Loucy (cell line): Measurements from ENCODE around the gene CPXM2.

Experiments used
- H2AFZ ChIP-seq: fragments of 200-600 bp; sonication (generic); 2 replicates; pipeline ENCODE4 v1.6.0; 2016; ENCODE audit warnings: antibody characterized with exemption, mild to moderate bottlenecking, low read length, moderate library complexity
- H3F3A ChIP-seq: fragments of 200-600 bp; 2 replicates; pipeline ENCODE4 v1.6.0; 2016; ENCODE audit warnings: antibody characterized with exemption, low read depth, mild to moderate bottlenecking
- H3K27me3 ChIP-seq: fragments of 200-600 bp; sonication (generic); 2 replicates; pipeline ENCODE4 v1.6.1; 2014; ENCODE audit warnings: low read length, mild to moderate bottlenecking; ENCODE audit not compliant: insufficient read depth, poor library complexity, severe bottlenecking
- H3K36me3 ChIP-seq: fragments of 200-600 bp; sonication (generic); 2 replicates; pipeline ENCODE4 v1.6.1; 2016; ENCODE audit warnings: low read length; ENCODE audit not compliant: insufficient read depth
- H3K4me1 ChIP-seq: fragments of 200-600 bp; sonication (generic); 2 replicates; pipeline ENCODE4 v1.5.1; 2014; ENCODE audit warnings: low read length, mild to moderate bottlenecking; ENCODE audit not compliant: insufficient read depth, poor library complexity, severe bottlenecking
- H3K4me2 ChIP-seq: fragments of 200-600 bp; sonication (generic); 2 replicates; pipeline ENCODE4 v1.6.0; 2014; ENCODE audit warnings: antibody characterized with exemption, low read length, low read depth, mild to moderate bottlenecking; ENCODE audit not compliant: poor library complexity, severe bottlenecking
- H3K4me3 ChIP-seq: fragments of 200-600 bp; sonication (generic); 2 replicates; pipeline ENCODE4 v1.5.1; 2014; ENCODE audit warnings: low read length, mild to moderate bottlenecking, mixed read lengths; ENCODE audit not compliant: poor library complexity, severe bottlenecking
- H3K79me2 ChIP-seq: fragments of 200-600 bp; sonication (generic); 2 replicates; pipeline ENCODE4 v1.6.1; 2014; ENCODE audit warnings: low read length; ENCODE audit not compliant: insufficient read depth
- H3K9ac ChIP-seq: fragments of 200-600 bp; sonication (generic); 2 replicates; pipeline ENCODE4 v1.6.0; 2014; ENCODE audit warnings: mild to moderate bottlenecking, low read depth, low read length, moderate library complexity; ENCODE audit not compliant: poor library complexity, severe bottlenecking
- H3K9me2 ChIP-seq: fragments of 200-600 bp; sonication (generic); replicated peaks from 2 replicates; pipeline ENCODE4 v1.6.1; 2016; ENCODE audit warnings: low read depth, low read length, mixed read lengths
- H3K9me3 ChIP-seq: fragments of 200-600 bp; sonication (generic); 2 replicates; pipeline ENCODE4 v1.6.1; 2014; ENCODE audit warnings: mild to moderate bottlenecking, antibody characterized with exemption, low read length, low read depth; ENCODE audit not compliant: insufficient read depth
- H4K20me1 ChIP-seq: fragments of 200-600 bp; sonication (generic); 2 replicates; pipeline ENCODE4 v1.6.0; 2014; ENCODE audit warnings: antibody characterized with exemption, low read length, mild to moderate bottlenecking; ENCODE audit not compliant: insufficient read depth, poor library complexity, severe bottlenecking
- EZH2phosphoT487 ChIP-seq: fragments of 200-600 bp; IDR thresholded peaks from 2 replicates; pipeline ENCODE4 v1.6.1; 2018; ENCODE audit warnings: antibody characterized with exemption, mild to moderate bottlenecking, moderate library complexity, borderline replicate concordance
- TF ChIP-seq, protein P1 (sequence below): fragments of 200-600 bp; sonication (generic); conservative IDR thresholded peaks from 2 replicates; pipeline ENCODE4 v1.5.1; 2014; ENCODE audit warnings: mild to moderate bottlenecking, antibody characterized with exemption, low read length

Gene CPXM2

DNA sequence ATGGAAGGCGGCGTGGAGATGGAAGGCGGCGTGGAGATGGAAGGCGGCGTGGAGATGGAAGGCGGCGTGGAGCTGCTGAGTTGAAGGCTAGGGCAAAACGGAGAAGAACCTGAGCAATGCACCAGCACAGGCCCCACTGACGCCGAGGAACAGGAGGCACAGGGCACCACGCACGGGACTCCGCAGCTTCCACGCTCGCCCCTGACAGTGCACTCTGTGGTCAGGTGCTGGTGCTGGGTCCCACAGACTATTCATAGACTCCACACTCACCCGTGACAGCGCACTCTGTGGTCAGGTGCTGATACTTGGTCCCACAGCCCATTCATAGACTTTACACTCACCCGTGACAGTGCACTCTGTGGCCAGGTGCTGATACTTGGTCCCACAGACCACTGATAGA, 34.0 kb downstream of the CPXM2 start:
- H3F3A ChIP-seq = no peaks in the 10 kb centered on the region
- H3K9ac ChIP-seq = no peak overlapping the region
- H3K4me2 ChIP-seq = no peak overlapping the region
- H4K20me1 ChIP-seq = no peaks in the 10 kb centered on the region
- no peaks in the 10 kb centered on the region for H3K36me3 ChIP-seq
- H3K9me3 ChIP-seq = no peaks in the 10 kb centered on the region; the same call in 1 of the 2 replicates
- H3K4me3 ChIP-seq = no peak overlapping the region
- H3K27me3 ChIP-seq = no peaks in the 10 kb centered on the region
- no peaks in the 10 kb centered on the region for H3K9me2 ChIP-seq
- no peaks in the 10 kb centered on the region for H3K79me2 ChIP-seq
- no peaks in the 10 kb centered on the region for H3K4me1 ChIP-seq
- TF ChIP-seq, protein P1, sequence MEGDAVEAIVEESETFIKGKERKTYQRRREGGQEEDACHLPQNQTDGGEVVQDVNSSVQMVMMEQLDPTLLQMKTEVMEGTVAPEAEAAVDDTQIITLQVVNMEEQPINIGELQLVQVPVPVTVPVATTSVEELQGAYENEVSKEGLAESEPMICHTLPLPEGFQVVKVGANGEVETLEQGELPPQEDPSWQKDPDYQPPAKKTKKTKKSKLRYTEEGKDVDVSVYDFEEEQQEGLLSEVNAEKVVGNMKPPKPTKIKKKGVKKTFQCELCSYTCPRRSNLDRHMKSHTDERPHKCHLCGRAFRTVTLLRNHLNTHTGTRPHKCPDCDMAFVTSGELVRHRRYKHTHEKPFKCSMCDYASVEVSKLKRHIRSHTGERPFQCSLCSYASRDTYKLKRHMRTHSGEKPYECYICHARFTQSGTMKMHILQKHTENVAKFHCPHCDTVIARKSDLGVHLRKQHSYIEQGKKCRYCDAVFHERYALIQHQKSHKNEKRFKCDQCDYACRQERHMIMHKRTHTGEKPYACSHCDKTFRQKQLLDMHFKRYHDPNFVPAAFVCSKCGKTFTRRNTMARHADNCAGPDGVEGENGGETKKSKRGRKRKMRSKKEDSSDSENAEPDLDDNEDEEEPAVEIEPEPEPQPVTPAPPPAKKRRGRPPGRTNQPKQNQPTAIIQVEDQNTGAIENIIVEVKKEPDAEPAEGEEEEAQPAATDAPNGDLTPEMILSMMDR = no peak
- TF ChIP-seq EZH2phosphoT487 = no peak
- no peak overlapping the region for H2AFZ ChIP-seq

DNA sequence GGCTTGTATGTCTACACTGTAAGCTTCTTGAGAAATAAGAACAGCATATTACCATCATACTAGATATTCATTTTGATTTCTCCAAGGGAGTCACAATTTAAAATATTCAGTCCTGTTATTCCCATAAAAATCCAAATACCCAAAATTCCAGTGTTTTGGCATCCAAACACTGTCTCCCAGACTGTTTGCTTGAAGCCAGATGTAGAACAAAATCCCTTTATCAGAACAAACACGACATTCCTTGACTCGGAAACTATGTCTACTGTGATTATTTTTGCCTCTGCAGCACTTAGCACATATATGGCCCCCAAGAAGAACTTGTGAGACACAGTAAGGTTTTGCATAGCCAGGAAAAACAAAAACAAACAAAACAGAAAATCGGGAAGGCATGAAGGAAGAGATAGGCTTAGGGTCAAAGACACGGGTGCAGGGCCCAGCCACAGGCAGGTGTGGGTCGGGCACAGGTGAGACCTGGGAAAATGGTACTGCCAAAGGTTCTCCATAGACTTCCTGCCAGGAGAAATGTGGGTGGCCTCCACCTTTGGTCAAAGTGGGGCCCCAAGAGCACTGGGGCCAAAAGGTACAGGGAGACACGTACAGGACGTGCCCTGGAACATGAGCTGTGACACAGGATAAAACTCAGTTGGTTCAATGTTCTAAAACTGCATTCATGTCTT, 36.5 kb downstream of the CPXM2 start:
- Histone ChIP-seq H3K4me3 (no peak overlapping the region), H3K4me1 (no peaks in the 10 kb centered on the region), H3K9me3 (no peaks in the 10 kb centered on the region; the same call in 1 of the 2 replicates), H3K4me2 (no peak overlapping the region), H3K27me3 (no peaks in the 10 kb centered on the region), H3F3A (no peaks in the 10 kb centered on the region), H3K36me3 (no peaks in the 10 kb centered on the region), H3K9ac (no peak overlapping the region), H4K20me1 (no peaks in the 10 kb centered on the region), H3K9me2 (no peaks in the 10 kb centered on the region), H3K79me2 (no peaks in the 10 kb centered on the region), H2AFZ (no peak overlapping the region)
- TF ChIP-seq EZH2phosphoT487 = no peak
- TF ChIP-seq, protein P1 = no peak

DNA sequence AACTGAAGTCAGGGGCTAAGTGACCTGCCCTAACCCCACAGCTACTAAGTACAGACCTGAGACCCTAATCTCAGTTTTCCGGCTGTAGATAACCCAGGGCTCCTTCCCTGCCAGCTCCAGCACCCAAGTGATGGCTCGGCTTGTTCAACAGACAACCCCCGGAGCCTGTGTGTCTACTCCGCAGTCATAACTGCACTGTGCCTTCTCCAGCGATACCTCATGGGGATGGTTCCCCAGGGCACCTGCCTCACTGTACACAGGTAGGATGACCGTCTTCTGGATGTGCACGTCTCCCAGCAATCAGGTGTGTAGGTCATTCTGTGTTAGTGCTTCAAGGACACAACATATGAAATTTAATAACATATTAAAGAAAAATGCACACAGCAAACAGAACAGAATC, 37.1 kb downstream of the CPXM2 start:
- Histone ChIP-seq H3K79me2 (no peaks in the 10 kb centered on the region), H3K9ac (no peak overlapping the region), H3F3A (no peaks in the 10 kb centered on the region), H4K20me1 (no peaks in the 10 kb centered on the region), H3K4me1 (no peaks in the 10 kb centered on the region), H3K9me2 (no peaks in the 10 kb centered on the region), H3K4me2 (no peak overlapping the region), H3K4me3 (no peak overlapping the region), H3K36me3 (no peaks in the 10 kb centered on the region), H3K27me3 (no peaks in the 10 kb centered on the region), H2AFZ (no peak overlapping the region), H3K9me3 (no peaks in the 10 kb centered on the region; the same call in 1 of the 2 replicates)
- TF ChIP-seq EZH2phosphoT487 = no peak
- TF ChIP-seq, protein P1 = no peak
